NCI-H1092 treated with DMSO at 0.1 percent for 48 hours (cell line): Measurements from ENCODE around the gene GSK3A.

Source experiments
- DNase-seq: peaks from one replicate; lab custom pipeline; 2025; lab: John Stamatoyannopoulos, UW

GSK3A gene

DNA sequence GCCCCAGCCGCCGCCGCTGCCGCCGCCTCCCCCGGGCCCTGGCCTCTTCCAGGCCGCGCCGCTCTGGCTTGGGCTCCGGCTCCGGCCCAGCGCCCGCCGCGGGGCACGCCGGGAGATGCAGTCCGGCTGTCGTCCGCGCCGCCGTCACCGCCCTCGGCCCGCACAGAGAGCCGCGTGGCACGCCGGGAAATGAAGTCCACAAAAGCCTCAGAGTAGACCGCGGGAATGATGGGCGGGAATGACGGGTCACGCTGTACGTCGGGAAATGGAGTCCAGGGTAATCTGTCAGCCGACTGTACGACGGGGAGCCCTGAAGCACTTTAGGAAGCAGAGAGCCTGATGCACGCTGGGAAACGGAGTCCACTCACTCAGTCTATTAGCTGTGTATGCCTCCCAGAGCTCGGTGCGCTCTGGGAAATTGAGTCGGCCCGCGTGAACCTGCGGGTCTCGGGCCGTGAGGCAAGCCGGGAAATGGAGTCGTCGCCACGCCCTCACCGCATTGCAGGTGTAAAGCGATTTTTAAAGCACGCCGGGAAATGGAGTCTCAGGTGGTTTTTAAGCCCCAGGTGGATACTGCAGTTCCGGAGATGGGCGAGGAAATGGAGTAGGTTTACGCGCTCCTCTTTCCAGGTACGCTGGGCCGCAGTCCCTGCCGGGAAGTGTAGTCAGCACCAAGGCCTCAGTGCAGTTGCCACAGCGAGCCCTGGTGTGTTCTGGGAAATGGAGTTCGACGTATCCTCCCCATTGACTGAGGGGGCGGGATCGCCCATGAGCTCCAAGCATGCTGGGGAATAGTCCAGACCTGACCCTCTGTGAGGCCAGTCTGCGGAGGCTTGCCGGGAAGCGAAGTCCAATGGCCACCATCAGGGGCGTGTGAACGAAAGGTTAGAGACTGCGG lies at the start of gene GSK3A:
GSK3A (minus strand) TSS at position 91 of the 898 bp plus-strand sequence. CDS start 137 bp downstream, outside the sequence.
- peak; percentile 100 for DNase-seq

- DNase-seq: no peak
Observed at GRCh38 chr19:42291435-42291810, 49.0 kb upstream of the GSK3A start.

DNA sequence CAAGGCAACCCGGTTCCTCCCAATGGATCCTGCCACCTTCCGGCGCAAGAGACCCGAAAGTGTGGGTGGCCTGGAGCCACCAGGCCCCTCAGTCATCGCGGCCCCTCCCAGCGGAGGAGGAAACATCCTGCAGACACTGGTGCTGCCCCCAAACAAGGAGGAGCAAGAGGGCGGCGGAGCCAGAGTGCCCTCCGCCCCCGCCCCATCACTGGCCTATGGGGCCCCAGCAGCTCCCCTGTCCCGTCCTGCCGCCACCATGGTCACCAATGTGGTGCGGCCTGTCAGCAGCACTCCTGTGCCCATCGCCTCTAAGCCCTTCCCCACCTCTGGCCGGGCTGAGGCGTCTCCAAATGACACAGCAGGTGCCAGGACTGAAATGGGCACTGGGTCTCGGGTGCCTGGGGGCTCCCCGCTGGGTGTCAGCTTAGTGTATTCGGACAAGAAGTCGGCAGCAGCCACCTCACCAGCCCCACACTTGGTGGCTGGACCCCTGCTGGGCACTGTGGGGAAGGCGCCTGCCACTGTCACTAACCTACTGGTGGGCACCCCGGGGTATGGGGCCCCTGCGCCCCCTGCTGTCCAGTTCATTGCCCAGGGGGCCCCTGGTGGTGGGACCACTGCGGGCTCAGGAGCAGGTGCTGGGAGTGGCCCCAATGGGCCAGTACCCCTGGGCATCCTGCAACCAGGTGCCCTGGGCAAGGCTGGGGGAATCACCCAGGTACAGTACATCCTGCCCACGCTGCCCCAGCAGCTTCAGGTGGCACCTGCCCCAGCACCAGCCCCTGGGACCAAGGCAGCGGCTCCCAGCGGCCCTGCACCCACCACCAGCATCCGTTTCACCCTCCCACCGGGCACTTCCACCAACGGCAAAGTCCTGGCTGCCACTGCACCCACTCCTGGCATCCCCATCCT lies 48.4 kb upstream of the GSK3A start:
- no peak for DNase-seq

- DNase-seq: no peak
Observed at GRCh38 chr19:42290136-42290522, 47.7 kb upstream of the GSK3A start.

- DNase-seq: no peak
Observed at GRCh38 chr19:42289556-42290041, 47.2 kb upstream of the GSK3A start.

DNA sequence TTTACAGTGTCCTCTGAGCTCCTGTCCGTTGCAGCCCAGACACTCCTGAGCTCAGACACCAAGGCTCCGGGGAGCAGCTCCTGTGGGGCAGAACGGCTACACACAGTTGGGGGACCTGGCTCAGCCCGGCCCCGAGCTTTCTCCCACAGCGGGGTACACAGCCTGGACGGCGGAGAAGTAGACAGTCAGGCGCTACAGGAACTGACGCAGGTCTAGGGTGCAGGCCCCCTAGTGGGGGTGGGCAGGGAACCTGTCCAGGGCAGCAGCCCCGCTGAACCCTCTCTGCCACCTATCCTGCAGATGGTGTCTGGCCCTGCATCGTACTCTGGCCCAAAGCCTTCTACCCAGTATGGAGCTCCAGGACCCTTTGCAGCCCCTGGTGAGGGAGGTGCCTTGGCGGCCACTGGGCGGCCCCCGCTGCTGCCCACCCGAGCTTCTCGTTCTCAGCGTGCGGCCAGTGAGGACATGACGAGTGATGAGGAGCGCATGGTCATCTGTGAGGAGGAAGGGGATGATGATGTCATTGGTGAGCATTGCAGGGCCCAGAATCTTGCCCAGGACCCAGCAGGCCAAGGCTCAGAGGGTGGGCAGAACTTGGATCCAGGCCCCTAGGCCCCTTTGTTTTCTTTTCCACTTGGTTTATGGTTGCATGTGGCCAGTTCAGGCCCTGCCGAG lies 46.6 kb upstream of the GSK3A start:
- DNase-seq: no peak

DNA sequence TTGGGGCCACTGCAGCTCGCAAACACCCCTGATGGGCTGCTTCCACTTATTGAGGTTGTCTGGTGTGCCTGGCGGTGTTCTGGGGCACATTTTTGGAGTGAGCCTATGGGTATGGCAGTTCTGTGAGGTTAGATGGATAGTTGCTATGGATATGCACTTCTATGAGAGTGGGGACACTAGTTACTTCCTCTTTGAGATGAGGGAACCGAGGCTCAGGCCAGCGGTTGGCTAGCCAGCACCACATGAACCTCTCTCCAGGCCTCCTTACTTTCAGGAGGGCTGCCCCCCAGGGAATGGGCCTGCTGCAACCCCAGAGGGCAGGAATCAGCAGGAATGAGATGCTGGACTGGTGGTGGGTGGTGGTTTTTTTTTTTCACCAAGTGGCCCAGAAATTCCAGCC lies 46.0 kb upstream of the GSK3A start:
- no peak for DNase-seq

DNA sequence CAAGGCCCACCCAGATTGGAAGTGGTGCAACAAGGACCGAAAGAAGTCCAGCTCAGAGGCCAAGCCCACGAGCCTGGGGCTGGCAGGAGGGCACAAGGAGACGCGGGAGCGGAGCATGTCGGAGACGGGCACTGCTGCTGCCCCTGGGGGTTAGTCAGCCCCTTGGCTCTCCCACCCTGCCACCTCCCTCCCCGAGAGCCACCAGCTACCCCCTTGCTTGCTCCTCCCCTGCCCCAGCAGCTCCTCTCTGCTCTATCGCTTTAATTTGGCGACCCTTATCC lies 45.4 kb upstream of the GSK3A start:
- DNase-seq: no peak

GRCh38 chr19:42287017-42287826 lies 44.8 kb upstream of the GSK3A start:
- no peak for DNase-seq

GRCh38 chr19:42286349-42287016 lies 44.1 kb upstream of the GSK3A start:
- DNase-seq: no peak

- DNase-seq: no peak
Observed at GRCh38 chr19:42285988-42286348, 43.6 kb upstream of the GSK3A start.

DNA sequence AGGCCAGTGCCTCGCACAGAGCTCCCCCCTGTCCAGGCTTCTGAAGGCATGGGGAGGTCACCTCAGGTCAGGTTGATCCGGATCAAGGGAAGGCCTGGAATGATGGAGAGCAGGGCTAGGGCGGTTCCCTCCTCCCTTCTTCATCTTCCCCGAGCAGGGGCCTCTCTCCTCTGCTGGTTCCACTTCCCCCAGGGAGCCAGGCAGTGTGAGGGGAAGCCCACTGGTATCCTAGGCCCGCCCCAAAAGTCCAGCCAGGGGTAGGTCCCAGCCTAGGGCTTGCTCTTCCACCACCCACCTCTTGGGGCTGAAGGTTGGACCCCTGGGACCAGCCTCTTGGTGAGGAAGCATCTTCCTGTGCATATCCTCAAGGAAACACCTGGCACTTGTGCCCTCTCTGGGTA lies 43.1 kb upstream of the GSK3A start:
- DNase-seq: no peak

DNA sequence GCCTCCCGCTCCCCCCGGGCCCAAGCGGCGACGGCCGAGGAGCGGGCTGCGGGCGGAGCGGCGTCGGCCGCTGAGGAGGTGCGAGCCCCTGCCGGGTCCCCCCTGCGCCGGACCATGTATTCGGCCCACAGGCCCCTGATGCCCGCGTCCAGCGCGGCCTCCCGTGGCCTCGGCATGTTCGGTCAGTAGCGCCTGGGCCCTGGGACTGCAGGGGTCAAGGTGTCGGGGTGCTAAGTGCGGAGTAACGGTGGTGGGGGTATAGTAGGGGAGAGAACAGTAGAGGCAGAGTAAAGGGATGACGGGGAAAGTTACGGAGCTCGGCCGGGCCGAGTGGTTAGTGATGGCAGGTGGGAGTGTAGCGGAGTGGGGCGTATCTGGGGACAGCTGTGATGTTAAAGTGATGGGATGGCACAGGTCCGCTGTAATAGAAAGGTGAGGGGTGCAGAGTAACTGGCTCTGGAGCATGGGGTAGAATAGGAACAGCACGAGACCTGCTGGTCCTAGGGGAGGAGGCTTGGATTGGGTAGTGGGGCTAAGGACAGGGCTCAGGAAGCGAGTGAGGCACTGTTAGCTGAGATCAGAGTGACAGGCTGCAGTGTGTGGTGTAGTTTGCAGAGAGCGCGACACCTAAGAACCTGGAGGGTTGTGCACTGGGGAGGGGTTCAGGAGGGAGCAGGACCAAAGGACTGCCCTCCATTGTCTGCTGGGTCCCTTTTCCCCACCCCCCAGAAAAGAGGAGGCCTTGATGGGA lies 42.4 kb upstream of the GSK3A start:
- peak; percentile 8 for DNase-seq

DNA sequence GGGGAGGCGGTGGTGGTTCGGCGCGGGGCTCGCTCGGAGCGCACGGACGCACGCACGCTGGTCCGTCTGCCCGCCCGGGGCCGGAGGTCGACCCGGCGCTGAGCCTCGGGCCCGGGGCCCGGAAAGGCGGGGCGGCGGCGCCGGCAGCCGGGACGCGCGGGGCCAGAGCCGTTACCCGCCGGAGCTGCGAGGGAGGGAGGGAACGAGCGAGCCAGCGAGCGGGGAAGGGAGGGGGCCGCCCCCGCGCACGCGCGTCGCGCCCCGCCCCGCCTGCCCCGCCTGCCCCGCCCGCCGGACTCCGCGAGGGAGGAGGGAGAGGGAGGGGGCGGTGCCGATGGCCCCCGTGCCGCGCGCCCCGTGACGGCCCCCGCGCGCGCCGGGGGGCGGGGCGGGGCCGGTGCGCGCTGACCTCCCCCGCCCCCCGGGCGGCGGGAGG lies 41.7 kb upstream of the GSK3A start:
- DNase-seq: peak; percentile 55

GRCh38 chr19:42283188-42284065 lies 41.0 kb upstream of the GSK3A start:
- peak; percentile 88 for DNase-seq

DNA sequence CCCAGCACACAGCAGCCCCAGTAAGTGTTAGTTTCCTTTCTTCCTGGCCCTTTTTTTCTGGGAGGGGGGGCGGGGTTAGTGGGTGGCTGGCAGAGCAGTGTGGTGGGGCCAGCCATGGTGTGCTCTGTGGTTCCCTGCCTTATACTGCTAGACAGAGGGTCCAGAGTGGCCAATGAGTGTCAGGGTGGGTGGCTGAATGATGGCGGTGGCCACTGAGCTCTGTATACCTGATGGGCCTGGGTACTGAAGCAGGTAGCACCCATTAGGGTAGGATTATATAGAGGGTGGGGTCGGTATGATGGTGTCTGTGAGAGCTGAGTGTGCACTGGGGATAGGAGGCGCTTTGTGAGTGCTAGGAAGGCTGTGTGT lies 40.4 kb upstream of the GSK3A start:
- no peak for DNase-seq

DNA sequence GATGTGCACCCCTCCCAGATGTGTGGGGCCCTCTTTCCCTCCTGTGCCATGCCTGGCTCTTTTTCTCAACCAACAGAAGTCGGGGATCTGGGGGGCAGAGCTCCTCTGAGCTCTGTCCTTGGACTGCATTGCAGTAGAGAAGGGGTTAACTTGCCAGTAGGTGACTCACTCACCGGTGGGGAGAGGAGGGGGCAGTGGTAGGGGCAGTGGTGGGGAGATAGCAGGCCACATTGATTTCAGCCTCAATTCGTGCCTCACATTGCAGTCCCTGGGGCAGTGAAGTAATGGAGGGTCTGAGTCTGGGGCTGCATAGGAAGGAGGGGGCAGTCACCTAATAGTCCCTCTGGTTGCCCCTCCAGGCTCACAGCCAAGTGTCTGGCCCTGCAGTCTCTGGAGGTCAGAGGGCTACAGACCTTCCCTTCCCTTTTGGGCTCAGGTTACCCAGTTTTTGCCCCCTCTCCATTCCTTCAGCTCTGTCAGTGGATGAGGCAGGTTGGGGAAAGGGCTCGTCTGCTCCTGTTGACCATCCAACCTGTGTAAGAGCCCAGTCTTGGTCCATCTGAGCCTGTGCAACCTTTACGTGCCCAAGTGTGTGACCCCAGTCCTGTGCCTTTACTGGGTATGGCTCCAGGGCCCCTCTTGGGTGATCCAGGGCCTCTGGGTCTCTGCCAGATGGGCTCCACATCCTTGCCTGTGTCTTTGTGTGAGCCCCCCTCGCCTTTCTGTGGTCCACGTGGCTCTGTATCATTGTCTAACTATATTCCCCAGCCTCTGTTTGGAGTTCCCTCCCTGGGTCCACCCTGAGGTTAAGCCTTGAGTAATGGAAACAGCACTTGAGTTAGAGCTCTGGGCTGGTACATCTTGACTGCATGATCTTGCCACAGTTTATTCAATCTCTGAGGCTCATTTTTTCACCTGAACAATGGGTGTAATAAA lies 39.7 kb upstream of the GSK3A start:
- DNase-seq: peak; percentile 50

GRCh38 chr19:42281146-42281826 lies 38.9 kb upstream of the GSK3A start:
- peak; percentile 60 for DNase-seq
